Endothelial cell of umbilical vein (primary cell): ENCODE measurements around the gene CSMD2. TPM values are rescaled to one million over a fixed set of nuclear protein-coding genes. Genes with fewer than 3 reads are reported as not detected.

ENCODE experiments used
- BruUV-seq: library from RNA; stranded (reverse); fragments of 400-500 nt; replicated peaks from 2 replicates; lab custom pipeline; 2021; lab: Mats Ljungman, UMichigan
- CTCF ChIA-PET: fragments of 300-600, 350-600 bp; sonication (Branson Sonifier 250); formaldehyde crosslinking; loops from one replicate; lab custom pipeline; 2021; ENCODE audit warnings: antibody characterized with exemption, inconsistent platforms; lab: Charles Lee
- POLR2A ChIA-PET: fragments of 300-600, 350-600 bp; sonication (Branson Sonifier 250); formaldehyde crosslinking; loops from one replicate; lab custom pipeline; 2021; ENCODE audit warnings: antibody characterized with exemption, inconsistent platforms; lab: Charles Lee
- DNase-seq: peaks from one replicate; pipeline ENCODE4 v3.0.0-alpha.2; 2011; ENCODE audit warnings: low read depth, low spot score
- FAIRE-seq: peaks from 2 replicates; lab custom pipeline; 2011; peaks lifted over from hg19 to GRCh38; lab: Jason Lieb, UNC
- H2AFZ ChIP-seq: 2 replicates; pipeline ENCODE4 v1.6.0; 2012; ENCODE audit warnings: low read depth, low read length, control low read depth, inconsistent platforms
- H3K27ac ChIP-seq: 2 replicates; pipeline ENCODE4 v1.5.1; 2011; ENCODE audit warnings: low read depth, mild to moderate bottlenecking, control low read depth, low read length, moderate library complexity; ENCODE audit not compliant: insufficient read depth
- H3K27me3 ChIP-seq, 2 experiments: 2 replicates each; pipeline versions ENCODE4 v1.6.0 to v1.6.1; 2011; ENCODE audit warnings: low read length in 2 of 2, mixed read lengths in 1 of 2; ENCODE audit not compliant: control insufficient read depth in 2 of 2, insufficient read depth in 2 of 2
- H3K36me3 ChIP-seq, 2 experiments: 2 replicates in 1 of 2; 3 replicates in 1 of 2; pipeline ENCODE4 v1.5.1; 2011; ENCODE audit warnings: low read length in 2 of 2, mild to moderate bottlenecking in 1 of 2, moderate library complexity in 1 of 2; ENCODE audit not compliant: control insufficient read depth in 2 of 2, insufficient read depth in 2 of 2; ENCODE audit errors: extremely low read depth in 1 of 2
- H3K4me1 ChIP-seq: 3 replicates; pipeline ENCODE4 v1.5.1; 2011; ENCODE audit warnings: mild to moderate bottlenecking, low read length; ENCODE audit not compliant: control insufficient read depth, insufficient read depth; ENCODE audit errors: extremely low read depth
- H3K4me2 ChIP-seq: 2 replicates; pipeline ENCODE4 v1.6.1; 2011; ENCODE audit warnings: low read length, control low read depth, mixed read lengths; ENCODE audit not compliant: insufficient read depth
- H3K4me3 ChIP-seq, 3 experiments: fragments of 200-600 bp in 1 of 3; sonication (generic), shearing (Covaris generic) in 1 of 3; replicated peaks in 1 of 3; 2 replicates each; pipeline ENCODE4 v1.5.1; 2011 to 2016; ENCODE audit warnings: control low read depth in 3 of 3, low read length in 3 of 3, mild to moderate bottlenecking in 2 of 3, inconsistent platforms in 1 of 3, low read depth in 1 of 3, moderate library complexity in 1 of 3; ENCODE audit not compliant: insufficient read depth in 1 of 3
- H3K79me2 ChIP-seq: 2 replicates; pipeline ENCODE4 v1.6.0; 2012; ENCODE audit warnings: low read length, inconsistent platforms; ENCODE audit not compliant: control insufficient read depth, insufficient read depth
- H3K9ac ChIP-seq: replicated peaks from 2 replicates; pipeline ENCODE3; 2011; ENCODE audit warnings: low read length, control low read depth; ENCODE audit not compliant: insufficient read depth; ENCODE audit errors: extremely low read depth
- H3K9me1 ChIP-seq: replicated peaks from 3 replicates; pipeline ENCODE4 v1.6.0; 2011; ENCODE audit warnings: mild to moderate bottlenecking, low read length; ENCODE audit not compliant: control insufficient read depth, insufficient read depth; ENCODE audit errors: extremely low read depth
- H3K9me3 ChIP-seq: replicated peaks from 2 replicates; pipeline ENCODE4 v1.5.1; 2012; ENCODE audit warnings: low read length, inconsistent platforms; ENCODE audit not compliant: control insufficient read depth, insufficient read depth
- H4K20me1 ChIP-seq: replicated peaks from 2 replicates; pipeline ENCODE3; 2011; ENCODE audit warnings: mild to moderate bottlenecking, low read length; ENCODE audit not compliant: control insufficient read depth, insufficient read depth; ENCODE audit errors: extremely low read depth
- CTCF ChIP-seq, 2 donors: IDR thresholded peaks; 1 replicate in 1 of 2; 2 replicates in 1 of 2; pipeline ENCODE4 v1.5.1; 2011; ENCODE audit warnings: low read length in 2 of 2, mild to moderate bottlenecking in 2 of 2, moderate library complexity in 2 of 2, control low read depth in 1 of 2, inconsistent platforms in 1 of 2, low read depth in 1 of 2; ENCODE audit not compliant: insufficient read depth in 1 of 2; ENCODE audit errors: extremely low read depth in 1 of 2
- GATA2 ChIP-seq: IDR thresholded peaks from 2 replicates; pipeline ENCODE4 v1.7.0; 2011; ENCODE audit warnings: low read depth, mild to moderate bottlenecking, moderate library complexity, mixed read lengths, low read length; ENCODE audit not compliant: insufficient read length, insufficient read depth
- JUN ChIP-seq: IDR thresholded peaks from 2 replicates; pipeline ENCODE4 v1.6.1; 2011; ENCODE audit warnings: borderline replicate concordance, low read depth; ENCODE audit not compliant: insufficient read length, insufficient read depth
- MYC ChIP-seq: IDR thresholded peaks from one replicate; pipeline ENCODE4 v1.6.1; 2011; ENCODE audit warnings: mild to moderate bottlenecking, low read depth, low read length
- POLR2A ChIP-seq: IDR thresholded peaks from 2 replicates; pipeline ENCODE4 v1.6.1; 2012; ENCODE audit warnings: low read depth, mild to moderate bottlenecking, control low read depth, low read length
- POLR2AphosphoS5 ChIP-seq: IDR thresholded peaks from 2 replicates; pipeline ENCODE4 v1.6.1; 2012; ENCODE audit warnings: low read depth, mild to moderate bottlenecking, control low read depth, low read length, moderate library complexity; ENCODE audit not compliant: insufficient read depth
- dilution Hi-C: fragments of 300-500 bp; cut with MboI; formaldehyde crosslinking; loops from one replicate; pipeline ENCODE4 v1.15.0; 2019; ENCODE audit warnings: low sequenced_read_pairs; ENCODE audit not compliant: extremely low pct_ligation_motif_present
- intact Hi-C: fragments of 100-400 bp; cut with micrococcal nuclease; formaldehyde crosslinking; loops from one replicate; pipeline ENCODE4 v1.10.0; 2022
- polyA plus RNA-seq, 4 experiments: library from polyadenylated mRNA; depleted of rRNA in 3 of 4; stranded (reverse) in 3 of 4; unstranded in 1 of 4; fragments of >200 nt; gene quantifications; 2 replicates each; pipeline versions ENCODE4 v1.2.1 to v1.2.3, GENCODE V29; 2011 to 2012; ENCODE audit warnings: missing spikeins in 1 of 4
- total RNA-seq: library from RNA; stranded (reverse); gene quantifications from 2 replicates; pipeline ENCODE4 v1.2.3, GENCODE V29; 2021
- TF ChIP-seq, protein P1 (sequence below): IDR thresholded peaks from 2 replicates; pipeline ENCODE4 v1.6.1; 2011; ENCODE audit not compliant: insufficient read depth, insufficient read length

CSMD2 gene
- total and polyA plus RNA-seq, 2 donors (not counting 3 experiments of a cell fraction or from before 2014, with no cell fraction given), result under 0.01 TPM; not detected in 1

DNA sequence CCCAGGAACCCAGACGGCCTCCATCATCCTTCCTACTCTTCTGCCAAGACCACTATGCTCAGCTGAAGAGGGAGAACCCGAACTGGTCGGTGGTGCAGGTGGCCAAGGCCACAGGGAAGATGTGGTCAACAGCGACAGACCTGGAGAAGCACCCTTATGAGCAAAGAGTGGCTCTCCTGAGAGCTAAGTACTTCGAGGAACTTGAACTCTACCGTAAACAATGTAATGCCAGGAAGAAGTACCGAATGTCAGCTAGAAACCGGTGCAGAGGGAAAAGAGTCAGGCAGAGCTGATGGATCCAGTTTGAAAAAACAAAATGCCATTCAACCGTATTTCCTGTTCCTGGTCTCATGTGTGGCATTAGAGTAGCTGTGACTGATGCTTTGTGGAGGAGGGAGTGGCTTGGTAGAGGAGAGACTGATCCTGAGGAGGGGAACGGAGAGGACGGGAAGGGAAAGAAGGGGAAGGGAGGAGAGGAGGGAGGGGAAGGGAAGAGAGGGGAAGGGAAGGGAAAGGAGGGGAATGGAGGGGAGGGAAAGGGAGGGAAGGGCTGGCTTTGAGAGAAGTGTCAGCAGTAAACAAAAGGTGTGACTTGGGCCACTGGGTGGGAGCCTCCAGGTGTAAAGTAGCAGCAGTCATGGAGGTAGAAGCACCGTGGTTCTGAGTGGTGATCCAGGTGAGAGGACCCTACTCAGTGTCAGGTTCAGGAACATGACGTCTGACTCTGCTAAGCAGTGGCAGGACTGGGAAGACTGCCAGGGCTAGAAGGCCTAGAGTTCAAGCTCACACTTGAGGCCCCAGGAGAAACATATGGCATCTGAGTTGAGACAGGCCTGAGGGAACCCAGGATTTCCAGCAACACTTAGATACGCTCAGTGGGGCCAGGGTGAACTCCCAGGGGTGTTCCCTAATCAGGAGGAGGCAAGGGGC, 300.3 kb downstream of the CSMD2 start:
- no peaks in the 10 kb centered on the region for H3K27me3 ChIP-seq
- H3K36me3 ChIP-seq, result no peaks in the 10 kb centered on the region
- dilution Hi-C loops, result no loop called here
- no peak for TF ChIP-seq POLR2A
- TF ChIP-seq GATA2, result no peak
- no peak overlapping the region for H2AFZ ChIP-seq
- H3K79me2 ChIP-seq, result no peaks in the 10 kb centered on the region
- H3K4me2 ChIP-seq, result no peak overlapping the region
- intact Hi-C loops, result no loop called here
- no TSS peak for BruUV-seq
- ChIA-PET CTCF (interaction anchor here (0.7 kb wide), 1 partner anchor 617 kb away, joined by 3 read pairs; no protein-coding TSS in a partner anchor), POLR2A (no interaction called here)
- no peak overlapping the region for H3K27ac ChIP-seq
- no peaks in the 10 kb centered on the region for H3K4me1 ChIP-seq
- no peak for DNase-seq
- H3K9ac ChIP-seq, result no peak overlapping the region
- peaks cover 4% of the 10 kb centered on the region for H3K9me3 ChIP-seq
- H4K20me1 ChIP-seq, result no peaks in the 10 kb centered on the region
- no peak for FAIRE-seq
- H3K4me3 ChIP-seq, result no peak overlapping the region
- no peaks in the 10 kb centered on the region for H3K9me1 ChIP-seq

GRCh38 chr1:33863779-33864178, 301.3 kb downstream of the CSMD2 start, which contains the start of gene HMGB4:
Gene HMGB4 (plus strand): TSS chr1:33864079. CDS start chr1:33864192, 113 bp downstream.
- Histone ChIP-seq H3K9me1 (no peaks in the 10 kb centered on the region), H3K27ac (no peak within 1 kb of the TSS), H3K4me1 (no peaks in the 10 kb centered on the region), H3K27me3 (no peaks in the 10 kb centered on the region), H4K20me1 (no peaks in the 10 kb centered on the region), H3K9ac (no peak within 1 kb of the TSS), H3K9me3 (peaks cover 4% of the 10 kb centered on the region), H2AFZ (no peak within 1 kb of the TSS), H3K79me2 (no peaks in the 10 kb centered on the region), H3K36me3 (no peaks in the 10 kb centered on the region), H3K4me3 (no peak within 1 kb of the TSS), H3K4me2 (no peak within 1 kb of the TSS)
- no peak for TF ChIP-seq GATA2
- no peak for TF ChIP-seq POLR2A
- TF ChIP-seq CTCF (IDR thresholded peaks at IDR 0.05; ENCODE audit: extremely low read depth in 1 of 2, insufficient read depth in 1 of 2, low read depth in 1 of 2, low read length in 2 of 2), result no peak
- no peak for TF ChIP-seq JUN
- no peak for TF ChIP-seq POLR2AphosphoS5
- TF ChIP-seq MYC, result no peak
- TF ChIP-seq, protein P1, sequence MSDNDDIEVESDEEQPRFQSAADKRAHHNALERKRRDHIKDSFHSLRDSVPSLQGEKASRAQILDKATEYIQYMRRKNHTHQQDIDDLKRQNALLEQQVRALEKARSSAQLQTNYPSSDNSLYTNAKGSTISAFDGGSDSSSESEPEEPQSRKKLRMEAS, result no peak
- intact Hi-C loops (no loop called here), dilution Hi-C loops (no loop called here)
- no TSS peak for BruUV-seq
- no peak for FAIRE-seq
- DNase-seq, result no peak
- CTCF ChIA-PET, result no interaction called here
- POLR2A ChIA-PET, result no interaction called here
